GM18498 (cell line): ENCODE measurements around the gene TRIM45.
"Not testable (repeated sequence)": the region's sequence is repeated elsewhere in the genome, so short reads cannot be mapped to it uniquely, and the experiment has no call there.

Experiments used
- ATAC-seq: cut with Tn5 transposase; IDR thresholded peaks from one replicate; pipeline ENCODE4 v1.9.1; 2021; ENCODE audit warnings: mild to moderate bottlenecking, moderate library complexity; ENCODE audit not compliant: unreplicated experiment

The TRIM45 gene

DNA sequence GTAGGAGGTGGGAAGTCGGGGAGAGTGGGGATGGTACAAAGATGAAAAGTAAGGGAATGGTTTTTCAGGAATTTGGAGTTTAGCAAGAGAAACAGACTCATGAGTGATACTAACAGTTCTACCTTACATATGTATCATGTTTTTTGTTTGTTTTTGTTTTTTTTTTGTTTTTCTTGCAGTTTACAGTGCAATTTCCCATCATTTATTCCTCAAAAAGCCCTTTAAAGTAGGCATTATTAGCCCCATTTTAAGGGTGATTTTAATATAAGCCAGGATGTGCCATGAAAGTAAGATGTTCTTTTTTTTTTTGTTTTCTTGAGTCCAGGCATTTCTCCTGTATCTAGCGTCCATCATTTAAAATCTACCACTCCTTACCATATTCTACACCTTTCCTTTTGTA is 13.8 kb upstream of the TRIM45 start:
- no peak for ATAC-seq

DNA sequence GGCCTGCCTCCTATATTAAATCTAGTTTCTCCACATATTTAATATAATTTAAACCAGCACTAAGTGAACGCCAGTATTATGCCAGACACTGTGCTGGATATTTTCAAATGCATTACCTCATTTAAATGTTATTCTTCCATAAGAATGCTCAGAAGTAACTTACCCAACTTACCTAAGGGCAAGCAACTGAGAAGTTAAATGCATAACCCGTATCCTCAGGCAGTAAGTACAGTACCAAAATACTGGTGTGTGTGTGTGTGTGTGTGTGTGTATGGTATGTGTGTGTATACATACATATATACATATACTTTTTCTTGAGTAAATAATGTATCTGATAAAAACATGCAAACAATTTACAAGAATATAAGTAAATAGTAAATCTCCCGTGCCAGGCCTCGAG is 9.0 kb upstream of the TRIM45 start:
- no peak for ATAC-seq

DNA sequence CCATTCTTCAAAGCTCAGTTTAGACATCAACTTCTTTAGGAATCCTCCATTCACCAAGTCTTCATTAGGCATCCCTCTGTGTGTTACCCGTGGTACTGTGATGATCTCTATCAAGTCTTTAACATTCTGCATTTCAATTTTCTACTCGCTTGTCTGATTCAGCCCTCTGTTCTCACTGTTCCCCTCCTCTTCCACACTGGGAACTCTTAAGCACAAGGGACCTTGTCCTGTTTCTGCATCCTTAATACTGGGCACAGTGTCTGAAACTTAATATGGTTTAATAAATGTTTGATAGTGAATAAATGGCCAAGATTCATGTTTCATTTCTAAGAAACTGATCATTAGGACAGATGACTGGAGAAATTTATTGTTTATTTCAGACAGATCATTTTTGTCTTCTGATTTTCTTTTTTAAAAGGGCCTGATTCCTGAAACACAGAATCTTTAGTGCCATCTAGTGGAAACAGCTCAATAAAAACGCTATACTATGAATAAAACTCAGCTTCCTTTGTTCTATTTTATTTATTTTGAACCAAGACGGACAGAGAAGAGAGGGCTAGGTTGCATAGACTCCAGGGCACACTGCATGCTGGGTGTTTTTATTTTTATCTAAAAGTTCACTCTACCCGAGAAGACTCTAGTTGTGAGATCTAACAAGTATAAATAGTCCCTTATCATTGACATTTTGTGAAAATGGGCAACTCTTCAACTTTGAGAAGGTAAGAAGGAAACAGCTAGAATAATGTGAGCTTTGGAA is 7.0 kb upstream of the TRIM45 start:
- no peak for ATAC-seq

- no peak for ATAC-seq
These were observed 6.2 kb upstream of the TRIM45 start for GRCh38 chr1:117127795-117128194.

DNA sequence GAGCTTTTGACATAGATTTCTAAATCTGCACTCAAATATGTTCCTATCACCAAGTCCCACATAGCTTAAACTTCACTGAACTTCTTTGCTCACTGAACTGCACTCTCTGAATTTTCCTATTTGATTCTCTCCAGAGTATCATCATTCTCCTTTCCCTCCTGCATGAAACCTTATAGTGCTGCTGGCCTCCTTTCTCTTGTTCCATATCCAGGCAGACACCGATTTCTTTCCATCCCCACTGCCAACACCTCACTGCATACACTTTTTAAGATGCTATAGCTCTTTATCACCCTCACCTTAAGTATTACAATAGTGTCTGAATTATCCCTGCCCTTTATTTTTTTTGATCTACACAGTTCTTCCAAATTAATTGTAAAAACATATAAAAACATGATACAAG is 3.1 kb upstream of the TRIM45 start:
- ATAC-seq: no peak

DNA sequence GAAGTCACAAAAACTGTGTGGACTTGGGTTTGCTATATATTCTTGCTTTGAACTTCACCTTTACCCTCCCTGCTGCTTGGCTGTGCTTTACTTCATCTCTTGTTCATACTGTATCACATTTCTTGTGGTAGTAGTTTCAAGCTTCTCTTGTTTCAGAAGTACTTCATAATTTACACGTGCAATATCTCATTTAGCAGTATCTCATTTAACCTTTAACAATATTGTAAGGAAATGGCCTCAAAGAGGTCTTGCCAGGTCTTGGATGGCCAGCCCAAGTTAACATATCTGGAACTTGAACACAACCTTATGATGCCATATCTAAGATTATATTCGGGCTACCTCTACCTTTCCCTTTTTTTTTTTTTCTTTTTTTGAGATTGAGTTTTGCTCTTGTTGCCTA is 1.7 kb upstream of the TRIM45 start:
- no peak for ATAC-seq

DNA sequence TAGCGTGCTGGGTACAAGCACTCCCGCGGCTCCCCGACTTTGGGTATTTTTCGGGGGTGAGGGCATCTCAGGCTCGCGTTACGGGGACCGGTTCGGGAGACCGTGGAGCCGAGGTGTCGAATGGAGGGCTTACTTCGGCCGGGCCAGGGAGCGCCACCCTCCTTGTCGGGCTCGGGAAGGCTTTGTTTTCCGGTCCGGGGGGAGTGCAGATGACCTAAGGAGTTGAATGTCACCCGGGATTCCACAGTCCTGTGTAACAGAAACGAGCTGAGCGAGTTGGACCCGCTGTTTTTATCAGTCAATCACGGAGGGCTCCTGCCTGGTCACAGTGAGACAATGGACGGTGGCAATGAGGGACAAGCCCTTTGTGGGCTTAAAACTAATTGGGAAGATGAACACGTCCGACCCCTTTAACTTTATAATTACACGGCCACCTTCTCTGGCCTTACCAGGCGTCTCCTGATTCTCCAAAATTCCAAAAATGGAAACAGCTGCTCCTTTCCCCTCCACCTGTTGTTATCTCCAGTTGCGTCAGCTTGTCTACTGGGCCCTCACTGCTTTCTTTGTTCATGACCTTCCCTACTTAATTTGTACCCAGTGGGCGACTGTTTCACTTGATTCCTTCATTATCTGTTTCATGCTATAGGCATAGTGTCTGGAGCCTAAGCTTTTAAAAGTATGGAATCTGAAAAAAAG is 929 bp upstream of the TRIM45 start:
- ATAC-seq: no peak

- no peak for ATAC-seq
These were observed 568 bp downstream of the TRIM45 start for GRCh38 chr1:117120774-117121588.

DNA sequence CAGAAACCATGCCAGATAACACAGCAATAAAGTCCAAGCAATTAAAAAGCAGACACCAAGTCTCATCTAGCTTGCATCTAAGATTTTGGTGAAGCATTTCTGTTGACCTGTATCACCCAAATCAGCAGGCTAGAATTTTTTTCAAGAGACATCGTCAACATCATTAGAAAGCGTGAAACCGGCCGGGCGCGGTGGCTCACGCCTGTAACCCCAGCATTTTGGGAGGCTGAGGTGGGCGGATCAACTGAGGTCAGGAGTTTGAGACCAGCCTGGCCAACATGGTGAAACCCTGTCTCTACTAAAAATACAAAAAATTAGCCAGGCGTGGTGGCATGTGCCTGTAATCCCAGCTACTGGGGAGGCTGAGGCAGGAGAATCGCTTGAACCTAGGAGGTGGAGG is 2.4 kb downstream of the TRIM45 start:
- not testable (repeated sequence) for ATAC-seq

- ATAC-seq: no peak
These were observed 3.4 kb downstream of the TRIM45 start for GRCh38 chr1:117118137-117118536.

DNA sequence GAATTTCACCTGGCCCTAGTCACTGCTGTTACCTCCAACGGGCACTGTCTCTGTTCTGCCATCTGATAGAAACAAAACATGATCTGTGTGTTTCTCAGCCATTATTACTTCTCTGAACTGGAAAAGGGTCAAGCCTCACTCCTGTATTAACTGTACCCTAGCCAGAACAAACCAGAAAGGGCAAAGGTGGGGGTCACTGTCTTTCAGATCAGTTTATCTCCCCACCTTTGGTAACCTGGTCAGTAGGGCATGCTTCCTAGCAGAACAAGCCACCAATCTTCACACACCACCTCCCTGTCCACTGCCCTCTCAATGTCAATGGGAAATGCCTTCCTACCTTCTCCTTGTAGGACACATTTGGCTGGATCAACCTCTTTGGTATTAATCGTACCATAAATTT is 3.9 kb downstream of the TRIM45 start:
- no peak for ATAC-seq

DNA sequence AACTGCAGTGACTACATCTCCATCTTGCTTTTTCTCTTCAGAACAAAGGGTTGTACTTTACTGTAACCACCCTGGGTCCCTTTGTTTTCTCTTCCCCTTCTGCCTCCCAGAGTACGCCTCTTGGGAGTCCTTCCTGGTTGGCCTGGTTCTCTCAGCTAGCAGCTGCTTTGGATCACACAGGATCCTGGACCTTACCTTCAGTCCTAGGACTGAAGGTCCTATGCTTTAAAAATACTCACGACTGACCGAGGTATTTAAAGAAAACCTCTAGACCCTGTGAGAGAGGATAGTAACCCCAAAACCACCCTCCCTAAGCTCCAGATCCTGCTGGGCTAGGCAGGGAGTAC is 4.8 kb downstream of the TRIM45 start:
- no peak for ATAC-seq

- ATAC-seq: no peak
These were observed 5.3 kb downstream of the TRIM45 start for GRCh38 chr1:117116090-117116783.

DNA sequence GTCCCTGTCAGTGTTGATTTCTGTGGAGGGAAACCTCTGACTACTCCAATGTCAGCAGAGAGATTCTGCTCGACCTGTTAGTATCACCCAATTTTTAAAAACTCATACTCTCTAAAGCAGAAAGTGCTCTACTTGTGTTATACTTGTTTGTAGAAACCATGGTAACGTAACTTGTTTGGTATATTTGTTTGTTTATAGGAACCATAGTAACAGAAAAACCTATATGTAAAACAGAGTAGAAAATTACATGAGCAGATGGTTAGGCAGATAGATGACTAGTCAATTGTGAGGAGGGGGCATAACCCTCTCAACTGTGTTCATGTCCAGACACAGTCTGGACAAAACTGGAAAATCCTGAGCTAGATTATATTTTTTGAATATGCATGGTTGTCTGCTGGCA is 6.7 kb downstream of the TRIM45 start:
- no peak for ATAC-seq

DNA sequence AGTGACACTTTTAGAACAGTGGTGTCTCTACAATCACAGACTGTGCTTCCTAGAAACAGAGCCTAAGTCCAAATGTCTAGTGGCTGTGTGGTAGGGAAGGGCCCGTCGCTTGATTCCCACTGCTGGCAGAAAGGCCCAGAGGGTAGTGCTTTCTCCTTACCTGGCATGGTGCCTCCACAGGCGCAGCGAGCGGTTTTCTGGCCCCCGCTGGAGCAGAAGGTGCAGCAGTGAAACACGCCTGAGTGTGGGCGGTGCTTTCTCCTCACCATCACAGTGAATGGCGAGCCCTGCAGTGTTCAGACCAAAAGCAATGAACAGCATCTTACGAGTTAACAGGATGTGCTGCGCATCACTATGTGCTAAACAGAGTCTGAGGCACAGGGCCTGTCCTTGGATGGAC is 8.3 kb downstream of the TRIM45 start:
- ATAC-seq: no peak

- ATAC-seq: no peak
These were observed 9.4 kb downstream of the TRIM45 start for GRCh38 chr1:117112047-117112717.

DNA sequence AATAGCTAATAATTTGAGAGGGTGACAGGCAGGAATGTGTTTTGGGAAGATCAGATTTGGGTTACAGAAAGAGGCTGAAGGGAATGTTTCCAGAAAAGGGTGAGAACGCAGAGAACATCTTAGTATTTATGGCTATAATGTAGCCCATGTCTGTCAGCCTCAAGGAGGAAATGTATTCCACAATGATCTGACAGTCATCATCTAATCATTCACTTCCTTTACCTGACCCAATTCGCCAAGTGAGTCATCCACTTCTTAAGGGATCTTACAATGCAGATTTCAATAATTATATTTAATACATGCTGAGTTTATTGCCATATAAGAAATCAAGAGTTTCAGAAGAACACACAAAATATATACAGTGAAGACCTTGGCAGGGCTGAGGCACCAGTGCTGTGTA is 10.8 kb downstream of the TRIM45 start:
- no peak for ATAC-seq

- ATAC-seq: no peak
These were observed 14.2 kb downstream of the TRIM45 start for GRCh38 chr1:117107364-117107763.

DNA sequence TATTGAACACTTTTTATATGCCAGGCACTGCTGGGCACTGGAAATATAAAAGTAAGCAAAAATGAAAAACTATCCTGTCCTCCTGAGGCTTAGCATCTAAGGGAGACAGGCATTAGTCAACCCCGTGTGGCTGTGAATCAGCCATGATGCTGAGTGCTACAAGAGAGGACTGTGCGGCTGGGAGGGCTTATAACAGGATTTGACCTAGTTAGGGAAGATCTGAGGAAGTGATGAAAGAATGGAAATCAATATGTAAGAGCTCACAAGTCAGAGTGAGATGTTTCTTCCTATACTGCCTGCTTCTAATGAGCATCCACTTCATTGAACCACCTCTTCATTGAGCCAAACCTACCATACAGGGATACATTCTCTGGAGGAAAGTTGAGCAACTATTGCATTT is 15.1 kb downstream of the TRIM45 start:
- ATAC-seq: no peak

DNA sequence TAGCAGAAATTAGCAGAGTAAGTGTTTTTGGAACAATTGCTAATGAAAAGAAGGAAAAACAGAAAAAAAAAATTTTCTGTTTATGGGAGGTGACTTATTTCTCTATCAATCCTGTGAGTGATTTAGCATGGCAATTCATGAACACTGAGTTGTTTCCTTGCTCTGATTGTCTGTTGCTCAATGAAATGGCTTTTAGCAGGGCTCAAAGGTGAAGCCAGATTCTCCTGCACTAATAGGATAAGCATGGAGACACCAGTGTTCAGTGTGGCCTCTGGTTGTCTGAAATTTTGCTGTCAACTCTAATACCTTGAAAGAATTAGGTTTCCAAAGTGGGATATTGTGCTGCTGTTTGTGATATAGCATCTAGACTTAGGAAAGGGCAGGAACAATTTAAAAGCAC is 15.8 kb downstream of the TRIM45 start:
- ATAC-seq: no peak

DNA sequence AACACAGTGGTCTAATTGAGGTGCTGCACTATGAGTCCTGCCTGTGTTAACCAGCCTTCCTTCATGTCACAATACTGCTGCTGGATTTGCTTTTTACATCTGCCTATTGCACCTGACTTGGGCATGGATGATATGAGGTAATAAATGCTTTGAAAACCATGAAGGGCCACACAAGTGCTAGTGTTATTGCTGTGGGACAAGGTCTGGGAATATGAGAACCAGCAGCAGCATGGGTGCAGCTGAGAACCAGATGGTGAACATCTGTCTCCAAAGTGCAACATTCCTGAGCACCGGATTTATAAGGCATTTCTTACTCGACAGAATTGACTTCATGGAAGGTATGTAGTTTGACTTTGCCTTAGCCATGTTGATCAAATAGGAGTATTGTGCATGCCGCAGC is 16.6 kb downstream of the TRIM45 start:
- no peak for ATAC-seq
